A549 (cell line): Measurements from ENCODE around the gene CSF3R.

Experiments
- CTCF ChIP-seq: fragments of >200 bp; sonication (Bioruptor Twin); formaldehyde crosslinking; IDR thresholded peaks from 3 replicates; pipeline ENCODE4 v1.5.1; 2016
- EHMT2 ChIP-seq: fragments of 200-600 bp; sonication (generic); IDR thresholded peaks from 2 replicates; pipeline ENCODE4 v1.6.1; 2016; ENCODE audit warnings: antibody characterized with exemption, low read depth, mild to moderate bottlenecking, moderate library complexity
- GATA3 ChIP-seq: IDR thresholded peaks from 2 replicates; pipeline ENCODE4 v1.6.1; 2012; ENCODE audit warnings: borderline replicate concordance
- HOXA7 ChIP-seq: fragments of 250-450 bp; sonication (Bioruptor Pico); IDR thresholded peaks from 2 replicates; pipeline ENCODE4 v1.5.0; 2020; ENCODE audit warnings: mild to moderate bottlenecking, moderate library complexity
- MYC ChIP-seq: IDR thresholded peaks from 2 replicates; pipeline ENCODE4 v1.6.1; 2012; ENCODE audit warnings: mild to moderate bottlenecking, inconsistent platforms, low read length, improper control_type of control experiment, borderline replicate concordance
- PHF8 ChIP-seq: fragments of 200-600 bp; sonication (generic); IDR thresholded peaks from 2 replicates; pipeline ENCODE4 v1.6.1; 2016; ENCODE audit warnings: low read depth, mild to moderate bottlenecking, antibody characterized with exemption, moderate library complexity, borderline replicate concordance
- POLR2A ChIP-seq: IDR thresholded peaks from 2 replicates; pipeline ENCODE4 v1.6.1; 2012; ENCODE audit warnings: mild to moderate bottlenecking, low read length
- POLR2AphosphoS2 ChIP-seq: conservative IDR thresholded peaks from 2 replicates; pipeline ENCODE4 v1.6.1; 2012; ENCODE audit warnings: low read length, improper control_type of control experiment, inconsistent platforms
- RCOR1 ChIP-seq: fragments of 150-350 bp; IDR thresholded peaks from 2 replicates; pipeline ENCODE4 v1.6.1; 2014; ENCODE audit warnings: antibody characterized with exemption, low read length, low read depth
- REST ChIP-seq: fragments of 200-600 bp; sonication (generic); IDR thresholded peaks from 2 replicates; pipeline ENCODE4 v1.6.1; 2016; ENCODE audit warnings: antibody characterized with exemption, mild to moderate bottlenecking, moderate library complexity
- RFX5 ChIP-seq: fragments of 450-650 bp; IDR thresholded peaks from 2 replicates; pipeline ENCODE4 v1.7.1; 2014; ENCODE audit warnings: antibody characterized with exemption, mild to moderate bottlenecking, moderate library complexity
- SMC3 ChIP-seq: fragments of >200 bp; sonication (Bioruptor Twin); formaldehyde crosslinking; IDR thresholded peaks from 3 replicates; pipeline ENCODE4 v1.6.1; 2018; ENCODE audit warnings: inconsistent platforms
- ZFP36 ChIP-seq: fragments of 450-650 bp; IDR thresholded peaks from 2 replicates; pipeline ENCODE4 v1.6.1; 2014; ENCODE audit warnings: borderline replicate concordance; ENCODE audit not compliant: partially characterized antibody
- ZNF302 ChIP-seq: fragments of 250-450 bp; sonication (Bioruptor Pico); IDR thresholded peaks from 2 replicates; pipeline ENCODE4 v1.9.0; 2021; ENCODE audit warnings: inconsistent platforms, mild to moderate bottlenecking, moderate library complexity

GRCh38 chr1:36475910-36476604 lies 6.7 kb downstream of the CSF3R start:
- TF ChIP-seq POLR2AphosphoS2 = no peak
- no peak for TF ChIP-seq POLR2A
- TF ChIP-seq CTCF = no peak
- TF ChIP-seq RCOR1 = no peak
- TF ChIP-seq ZFP36 = no peak
- no peak for TF ChIP-seq HOXA7 (CRISPR knock-in tag)
- TF ChIP-seq GATA3 = no peak
- TF ChIP-seq REST = no peak
- no peak for TF ChIP-seq SMC3
- no peak for TF ChIP-seq EHMT2
- no peak for TF ChIP-seq RFX5
- TF ChIP-seq PHF8 = no peak
- no peak for TF ChIP-seq ZNF302
- no peak for TF ChIP-seq MYC
